Endometrium (tissue), 2 donors: ENCODE measurements around the gene PCDHGB6.
"Not testable (repeated sequence)": the region's sequence is repeated elsewhere in the genome, so short reads cannot be mapped to it uniquely, and the experiment has no call there.

Experiments
- FAIRE-seq: peaks from 2 replicates; lab custom pipeline; 2012; peaks lifted over from hg19 to GRCh38; lab: Jason Lieb, UNC
- donor health status: control.
- donor health status: control.

PCDHGB6 gene

DNA sequence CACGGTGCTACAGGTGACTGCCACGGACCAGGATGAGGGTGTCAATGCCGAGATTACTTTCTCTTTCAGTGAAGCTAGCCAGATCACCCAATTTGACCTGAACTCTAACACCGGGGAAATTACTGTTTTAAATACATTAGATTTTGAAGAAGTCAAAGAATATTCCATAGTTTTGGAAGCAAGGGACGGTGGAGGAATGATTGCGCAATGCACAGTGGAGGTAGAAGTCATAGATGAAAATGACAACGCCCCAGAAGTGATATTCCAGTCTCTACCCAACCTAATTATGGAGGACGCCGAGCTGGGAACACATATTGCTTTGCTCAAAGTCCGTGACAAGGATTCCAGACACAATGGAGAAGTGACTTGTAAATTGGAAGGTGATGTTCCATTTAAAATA lies 19.2 kb upstream of the PCDHGB6 start:
- no peak for FAIRE-seq

DNA sequence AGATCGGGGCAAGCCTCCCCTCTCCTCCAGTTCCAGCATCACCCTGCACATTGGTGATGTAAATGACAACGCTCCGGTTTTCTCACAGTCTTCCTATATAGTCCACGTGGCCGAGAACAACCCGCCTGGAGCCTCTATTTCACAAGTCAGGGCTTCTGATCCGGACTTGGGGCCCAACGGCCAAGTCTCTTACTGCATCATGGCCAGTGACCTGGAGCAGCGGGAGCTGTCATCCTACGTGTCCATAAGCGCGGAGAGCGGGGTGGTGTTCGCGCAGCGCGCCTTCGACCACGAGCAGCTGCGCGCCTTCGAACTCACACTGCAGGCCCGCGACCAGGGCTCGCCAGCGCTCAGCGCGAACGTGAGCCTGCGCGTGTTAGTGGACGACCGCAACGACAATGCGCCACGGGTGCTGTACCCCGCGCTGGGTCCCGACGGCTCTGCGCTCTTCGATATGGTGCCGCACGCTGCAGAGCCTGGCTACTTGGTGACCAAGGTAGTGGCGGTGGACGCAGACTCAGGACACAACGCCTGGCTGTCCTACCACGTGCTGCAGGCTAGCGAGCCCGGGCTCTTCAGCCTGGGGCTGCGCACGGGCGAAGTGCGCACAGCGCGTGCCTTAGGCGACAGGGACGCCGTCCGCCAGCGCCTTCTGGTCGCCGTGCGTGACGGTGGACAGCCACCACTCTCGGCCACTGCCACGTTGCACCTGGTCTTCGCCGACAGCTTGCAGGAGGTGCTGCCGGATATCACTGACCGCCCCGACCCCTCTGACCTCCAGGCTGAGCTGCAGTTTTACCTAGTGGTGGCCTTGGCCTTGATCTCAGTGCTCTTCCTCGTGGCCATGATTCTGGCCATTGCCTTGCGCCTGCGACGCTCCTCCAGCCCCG lies 18.4 kb upstream of the PCDHGB6 start:
- no peak for FAIRE-seq

DNA sequence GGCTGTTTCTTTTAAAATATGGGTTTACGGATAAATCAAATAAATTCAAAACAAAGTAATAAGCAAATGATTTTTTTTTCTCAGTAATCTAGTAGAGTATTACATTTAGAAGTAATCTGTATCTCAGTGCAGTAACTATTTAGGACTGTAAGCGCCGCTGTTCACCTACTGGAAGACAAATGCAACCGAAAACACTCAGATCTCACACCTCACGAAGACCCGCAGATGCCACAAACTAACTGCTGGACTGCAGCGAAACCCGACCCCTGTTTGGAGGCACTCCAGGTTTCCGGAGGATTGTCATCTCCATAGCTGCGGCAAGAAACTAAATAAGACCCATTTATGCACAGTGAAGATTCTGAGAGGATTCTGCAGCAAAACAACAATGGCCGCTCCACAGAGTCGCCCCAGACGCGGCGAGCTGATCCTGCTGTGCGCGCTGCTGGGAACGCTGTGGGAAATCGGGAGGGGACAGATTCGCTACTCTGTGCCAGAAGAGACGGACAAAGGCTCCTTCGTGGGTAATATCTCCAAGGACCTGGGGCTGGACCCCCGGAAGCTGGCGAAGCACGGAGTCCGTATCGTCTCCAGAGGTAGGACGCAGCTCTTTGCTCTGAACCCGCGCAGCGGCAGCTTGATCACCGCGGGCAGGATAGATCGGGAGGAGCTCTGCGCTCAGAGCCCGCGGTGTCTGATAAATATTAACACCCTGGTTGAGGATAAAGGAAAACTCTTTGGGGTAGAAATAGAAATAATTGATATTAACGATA lies 15.2 kb upstream of the PCDHGB6 start, which contains the start of gene PCDHGA8:
Gene PCDHGA8 (plus strand): TSS at position 205 of the 770 bp plus-strand sequence. CDS start 181 bp downstream, at position 386.
- no peak for FAIRE-seq

DNA sequence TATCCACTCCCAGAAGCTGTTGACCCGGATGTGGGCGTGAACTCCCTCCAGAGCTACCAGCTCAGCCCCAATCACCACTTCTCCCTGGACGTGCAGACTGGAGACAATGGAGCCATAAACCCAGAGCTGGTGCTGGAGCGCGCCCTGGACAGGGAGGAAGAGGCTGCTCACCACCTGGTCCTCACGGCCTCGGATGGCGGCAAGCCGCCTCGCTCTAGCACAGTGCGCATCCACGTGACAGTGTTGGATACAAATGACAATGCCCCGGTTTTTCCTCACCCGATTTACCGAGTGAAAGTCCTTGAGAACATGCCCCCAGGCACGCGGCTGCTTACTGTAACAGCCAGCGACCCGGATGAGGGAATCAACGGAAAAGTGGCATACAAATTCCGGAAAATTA lies 14.6 kb upstream of the PCDHGB6 start:
- no peak for FAIRE-seq

DNA sequence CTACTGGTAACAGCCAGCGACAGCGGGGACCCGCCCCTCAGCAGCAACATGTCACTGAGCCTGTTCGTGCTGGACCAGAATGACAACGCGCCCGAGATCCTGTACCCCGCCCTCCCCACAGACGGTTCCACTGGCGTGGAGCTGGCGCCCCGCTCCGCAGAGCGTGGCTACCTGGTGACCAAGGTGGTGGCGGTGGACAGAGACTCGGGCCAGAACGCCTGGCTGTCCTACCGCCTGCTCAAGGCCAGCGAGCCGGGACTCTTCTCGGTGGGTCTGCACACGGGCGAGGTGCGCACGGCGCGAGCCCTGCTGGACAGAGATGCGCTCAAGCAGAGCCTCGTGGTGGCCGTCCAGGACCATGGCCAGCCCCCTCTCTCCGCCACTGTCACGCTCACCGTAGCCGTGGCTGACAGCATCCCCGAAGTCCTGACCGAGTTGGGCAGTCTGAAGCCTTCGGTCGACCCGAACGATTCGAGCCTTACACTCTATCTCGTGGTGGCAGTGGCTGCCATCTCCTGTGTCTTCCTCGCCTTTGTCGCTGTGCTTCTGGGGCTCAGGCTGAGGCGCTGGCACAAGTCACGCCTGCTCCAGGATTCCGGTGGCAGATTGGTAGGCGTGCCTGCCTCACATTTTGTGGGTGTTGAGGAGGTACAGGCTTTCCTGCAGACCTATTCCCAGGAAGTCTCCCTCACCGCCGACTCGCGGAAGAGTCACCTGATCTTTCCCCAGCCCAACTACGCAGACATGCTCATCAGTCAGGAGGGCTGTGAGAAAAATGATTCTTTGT lies 13.2 kb upstream of the PCDHGB6 start:
- not testable (repeated sequence) for FAIRE-seq

DNA sequence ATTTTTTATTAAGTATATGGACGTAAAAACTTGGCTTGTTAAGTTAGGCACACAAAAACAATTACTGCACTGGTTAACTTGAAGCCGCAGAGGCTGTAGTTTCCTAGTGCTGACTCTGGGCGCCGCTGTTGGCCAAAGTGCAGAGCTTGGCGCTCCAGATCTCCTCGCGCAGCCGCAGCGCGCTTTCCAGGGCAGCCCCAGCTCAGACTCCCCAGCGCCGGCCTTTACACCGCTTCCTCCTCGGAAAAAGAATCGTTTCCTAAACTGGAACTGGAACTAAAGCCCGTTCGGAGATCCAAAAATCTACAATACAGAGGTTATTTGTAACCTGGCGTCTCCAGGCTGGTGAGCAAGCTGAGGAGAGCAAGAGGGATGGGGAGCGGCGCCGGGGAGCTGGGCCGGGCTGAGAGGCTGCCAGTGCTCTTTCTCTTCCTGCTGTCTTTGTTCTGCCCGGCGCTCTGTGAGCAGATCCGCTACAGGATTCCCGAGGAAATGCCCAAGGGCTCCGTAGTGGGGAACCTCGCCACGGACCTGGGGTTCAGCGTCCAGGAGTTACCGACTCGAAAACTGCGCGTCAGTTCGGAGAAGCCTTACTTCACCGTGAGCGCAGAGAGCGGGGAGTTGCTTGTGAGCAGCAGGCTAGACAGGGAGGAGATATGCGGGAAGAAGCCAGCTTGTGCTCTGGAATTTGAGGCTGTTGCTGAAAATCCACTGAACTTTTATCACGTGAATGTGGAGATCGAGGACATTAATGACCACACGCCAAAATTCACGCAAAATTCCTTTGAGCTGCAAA lies 9.9 kb upstream of the PCDHGB6 start, which contains the start of gene PCDHGB5:
Gene PCDHGB5 (plus strand): TSS at position 192 of the 796 bp plus-strand sequence. CDS start 181 bp downstream, at position 373.
- FAIRE-seq = not testable (repeated sequence)

DNA sequence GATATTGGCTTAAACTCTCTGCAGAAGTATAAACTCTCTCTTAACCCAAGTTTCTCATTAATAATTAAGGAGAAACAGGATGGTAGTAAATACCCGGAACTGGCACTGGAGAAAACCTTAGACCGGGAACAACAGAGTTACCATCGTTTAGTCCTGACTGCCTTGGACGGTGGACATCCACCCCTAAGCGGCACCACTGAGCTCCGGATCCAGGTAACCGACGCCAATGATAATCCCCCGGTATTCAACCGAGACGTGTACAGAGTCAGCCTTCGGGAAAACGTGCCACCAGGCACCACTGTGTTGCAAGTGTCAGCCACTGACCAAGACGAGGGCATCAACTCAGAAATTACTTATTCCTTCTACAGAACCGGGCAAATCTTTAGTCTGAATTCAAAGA lies 9.2 kb upstream of the PCDHGB6 start:
- FAIRE-seq = no peak

DNA sequence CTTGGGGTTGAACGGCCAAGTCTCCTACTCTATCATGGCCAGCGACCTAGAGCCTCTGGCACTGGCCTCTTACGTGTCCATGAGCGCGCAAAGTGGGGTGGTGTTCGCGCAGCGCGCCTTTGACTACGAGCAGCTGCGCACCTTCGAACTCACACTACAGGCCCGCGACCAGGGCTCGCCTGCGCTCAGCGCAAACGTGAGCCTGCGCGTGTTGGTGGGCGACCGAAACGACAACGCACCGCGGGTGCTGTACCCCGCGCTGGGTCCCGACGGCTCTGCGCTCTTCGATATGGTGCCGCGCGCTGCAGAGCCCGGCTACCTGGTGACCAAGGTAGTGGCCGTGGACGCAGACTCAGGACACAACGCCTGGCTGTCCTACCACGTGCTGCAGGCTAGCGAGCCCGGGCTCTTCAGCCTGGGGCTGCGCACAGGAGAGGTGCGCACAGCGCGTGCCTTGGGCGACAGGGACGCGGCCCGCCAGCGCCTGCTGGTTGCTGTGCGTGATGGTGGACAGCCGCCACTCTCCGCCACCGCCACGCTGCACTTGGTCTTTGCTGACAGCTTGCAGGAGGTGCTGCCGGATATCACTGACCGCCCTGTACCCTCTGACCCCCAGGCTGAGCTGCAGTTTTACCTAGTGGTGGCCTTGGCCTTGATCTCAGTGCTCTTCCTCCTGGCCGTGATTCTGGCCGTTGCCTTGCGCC lies 8.1 kb upstream of the PCDHGB6 start:
- no peak for FAIRE-seq

DNA sequence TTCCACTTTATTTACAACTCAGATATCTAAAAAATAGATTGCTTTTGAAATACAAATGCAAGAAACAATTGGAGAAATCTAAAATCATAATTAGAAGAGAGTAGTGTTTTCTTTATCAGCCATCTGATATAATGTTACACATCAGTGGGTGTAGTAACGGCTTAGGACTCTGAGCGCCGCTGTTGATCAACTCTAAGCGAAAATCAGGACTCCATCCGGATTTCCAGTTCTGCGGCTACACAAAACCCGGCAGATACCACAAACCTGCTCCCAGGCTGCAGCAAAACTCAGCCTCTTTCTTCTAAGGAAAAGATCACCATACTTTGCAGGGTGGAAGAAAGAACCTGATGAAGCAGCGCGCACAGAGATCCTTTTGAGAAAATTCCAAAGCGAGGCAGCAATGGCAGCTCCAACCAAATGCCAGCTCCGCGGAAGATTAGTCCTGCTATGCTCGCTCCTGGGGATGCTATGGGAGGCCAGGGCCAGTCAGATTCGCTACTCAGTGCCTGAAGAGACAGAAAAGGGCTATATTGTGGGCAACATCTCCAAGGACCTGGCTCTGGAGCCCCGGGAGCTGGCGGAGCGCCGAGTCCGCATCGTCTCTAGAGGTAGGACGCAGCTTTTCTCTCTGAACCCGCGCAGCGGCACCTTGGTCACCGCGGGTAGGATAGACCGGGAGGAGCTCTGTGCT lies 5.1 kb upstream of the PCDHGB6 start, which contains the start of gene PCDHGA9:
Gene PCDHGA9 (plus strand): TSS at position 226 of the 691 bp plus-strand sequence. CDS start 175 bp downstream, at position 401.
- no peak for FAIRE-seq

DNA sequence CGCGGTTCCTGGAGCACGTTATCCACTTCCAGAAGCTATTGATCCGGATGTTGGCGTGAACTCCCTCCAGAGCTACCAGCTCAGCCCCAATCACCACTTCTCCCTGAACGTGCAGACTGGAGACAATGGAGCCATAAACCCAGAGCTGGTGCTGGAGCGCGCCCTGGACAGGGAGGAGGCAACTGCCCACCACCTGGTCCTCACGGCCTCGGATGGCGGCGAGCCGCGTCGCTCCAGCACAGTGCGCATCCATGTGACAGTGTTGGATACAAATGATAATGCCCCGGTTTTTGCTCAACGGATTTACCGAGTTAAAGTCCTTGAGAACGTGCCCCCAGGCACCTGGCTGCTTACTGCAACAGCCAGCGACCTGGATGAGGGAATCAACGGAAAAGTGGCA lies 4.4 kb upstream of the PCDHGB6 start:
- no peak for FAIRE-seq

DNA sequence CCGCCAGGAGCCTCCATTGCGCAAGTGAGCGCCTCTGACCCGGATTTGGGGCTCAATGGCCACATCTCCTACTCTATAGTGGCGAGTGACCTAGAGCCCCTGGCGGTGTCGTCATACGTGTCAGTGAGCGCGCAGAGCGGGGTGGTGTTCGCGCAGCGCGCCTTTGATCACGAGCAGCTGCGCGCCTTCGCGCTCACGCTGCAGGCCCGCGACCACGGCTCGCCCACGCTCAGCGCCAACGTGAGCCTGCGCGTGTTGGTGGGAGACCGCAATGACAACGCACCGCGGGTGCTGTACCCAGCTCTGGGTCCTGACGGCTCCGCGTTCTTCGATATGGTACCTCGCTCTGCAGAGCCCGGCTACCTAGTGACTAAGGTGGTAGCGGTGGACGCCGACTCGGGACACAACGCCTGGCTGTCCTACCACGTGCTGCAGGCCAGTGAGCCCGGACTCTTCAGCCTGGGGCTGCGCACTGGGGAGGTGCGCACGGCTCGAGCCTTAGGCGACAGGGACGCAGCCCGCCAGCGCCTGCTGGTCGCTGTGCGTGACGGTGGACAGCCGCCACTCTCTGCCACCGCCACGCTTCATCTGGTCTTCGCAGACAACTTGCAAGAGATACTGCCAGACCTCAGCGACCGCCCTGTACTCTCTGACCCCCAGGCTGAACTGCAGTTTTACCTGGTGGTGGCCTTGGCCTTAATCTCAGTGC lies 1.9 kb downstream of the PCDHGB6 start:
- FAIRE-seq = no peak

DNA sequence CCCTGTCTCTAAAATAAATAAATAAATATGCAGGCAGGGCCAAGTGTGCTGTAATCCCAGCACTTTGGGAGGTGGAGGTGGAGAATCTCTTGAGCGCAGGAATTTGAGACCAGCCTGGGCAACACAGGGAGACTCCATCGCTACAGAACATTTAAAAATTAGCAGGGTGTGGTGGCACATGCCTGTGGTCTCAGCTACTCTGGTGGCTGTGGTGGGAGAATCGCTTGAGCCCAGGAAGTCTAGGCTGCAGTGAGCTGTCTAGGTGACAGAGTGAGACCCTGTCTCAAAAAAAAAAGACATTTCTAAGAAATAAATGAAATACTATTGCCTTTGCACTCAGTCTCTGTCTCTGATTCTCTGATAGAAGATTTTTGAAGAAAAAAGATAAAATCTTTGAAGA lies 3.8 kb downstream of the PCDHGB6 start:
- FAIRE-seq = no peak

DNA sequence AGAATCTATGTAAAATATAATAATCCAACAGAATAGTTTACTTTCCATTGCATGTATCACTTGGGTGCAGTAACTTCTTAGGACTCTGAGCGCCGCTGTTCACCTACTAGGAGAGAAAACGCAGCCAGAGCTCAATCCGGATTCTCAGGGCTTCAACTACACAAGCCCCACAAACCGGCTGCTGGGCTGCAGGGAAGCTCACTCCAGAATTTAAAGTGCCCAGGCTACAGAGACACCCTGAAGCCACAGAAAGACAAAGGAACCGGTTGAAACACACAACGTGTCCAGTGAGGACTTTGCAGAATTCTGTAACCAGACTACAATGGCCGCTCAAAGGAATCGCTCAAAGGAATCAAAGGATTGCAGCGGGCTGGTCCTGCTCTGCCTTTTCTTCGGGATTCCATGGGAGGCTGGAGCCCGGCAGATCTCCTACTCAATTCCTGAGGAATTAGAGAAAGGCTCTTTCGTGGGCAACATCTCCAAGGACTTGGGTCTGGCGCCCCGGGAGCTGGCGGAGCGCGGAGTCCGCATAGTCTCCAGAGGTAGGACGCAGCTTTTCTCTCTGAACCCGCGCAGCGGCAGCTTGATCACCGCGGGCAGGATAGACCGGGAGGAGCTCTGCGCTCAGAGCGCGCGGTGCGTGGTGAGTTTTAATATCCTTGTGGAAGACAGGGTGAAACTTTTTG lies 5.2 kb downstream of the PCDHGB6 start, which contains the start of gene PCDHGA10:
Gene PCDHGA10 (plus strand): TSS at position 134 of the 686 bp plus-strand sequence. CDS start 189 bp downstream, at position 323.
- FAIRE-seq = no peak

DNA sequence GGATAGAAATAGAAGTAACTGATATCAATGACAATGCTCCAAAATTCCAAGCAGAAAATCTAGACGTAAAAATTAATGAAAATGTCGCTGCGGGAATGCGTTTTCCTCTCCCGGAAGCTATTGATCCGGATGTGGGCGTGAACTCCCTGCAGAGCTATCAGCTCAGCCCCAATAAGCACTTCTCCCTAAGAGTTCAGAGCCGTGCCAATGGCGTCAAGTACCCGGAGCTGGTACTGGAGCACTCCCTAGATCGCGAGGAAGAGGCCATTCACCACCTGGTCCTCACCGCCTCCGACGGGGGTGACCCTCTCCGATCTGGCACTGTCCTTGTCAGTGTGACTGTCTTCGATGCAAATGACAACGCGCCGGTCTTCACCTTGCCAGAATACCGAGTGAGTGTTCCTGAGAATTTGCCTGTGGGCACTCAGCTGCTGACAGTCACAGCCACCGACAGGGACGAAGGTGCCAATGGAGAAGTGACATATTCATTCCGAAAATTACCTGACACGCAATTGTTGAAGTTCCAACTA lies 5.8 kb downstream of the PCDHGB6 start:
- FAIRE-seq = no peak

DNA sequence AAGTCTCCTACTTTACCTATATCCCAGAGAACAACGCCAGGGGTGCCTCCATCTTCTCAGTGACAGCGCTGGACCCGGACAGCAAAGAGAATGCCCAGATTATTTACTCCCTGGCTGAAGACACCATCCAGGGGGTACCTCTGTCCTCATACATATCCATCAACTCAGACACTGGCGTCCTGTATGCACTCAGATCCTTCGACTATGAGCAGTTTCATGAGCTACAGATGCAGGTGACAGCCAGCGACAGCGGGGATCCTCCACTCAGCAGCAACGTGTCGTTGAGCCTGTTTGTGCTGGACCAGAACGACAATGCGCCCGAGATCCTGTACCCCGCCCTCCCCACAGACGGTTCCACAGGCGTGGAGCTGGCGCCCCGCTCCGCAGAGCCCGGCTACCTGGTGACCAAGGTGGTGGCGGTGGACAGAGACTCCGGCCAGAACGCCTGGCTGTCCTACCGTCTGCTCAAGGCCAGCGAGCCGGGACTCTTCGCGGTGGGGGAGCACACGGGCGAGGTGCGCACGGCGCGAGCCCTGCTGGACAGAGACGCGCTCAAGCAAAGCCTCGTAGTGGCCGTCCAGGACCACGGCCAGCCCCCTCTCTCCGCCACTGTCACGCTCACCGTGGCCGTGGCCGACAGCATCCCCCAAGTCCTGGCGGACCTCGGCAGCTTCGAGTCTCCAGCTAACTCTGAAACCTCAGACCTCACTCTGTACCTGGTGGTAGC lies 6.9 kb downstream of the PCDHGB6 start:
- not testable (repeated sequence) for FAIRE-seq

DNA sequence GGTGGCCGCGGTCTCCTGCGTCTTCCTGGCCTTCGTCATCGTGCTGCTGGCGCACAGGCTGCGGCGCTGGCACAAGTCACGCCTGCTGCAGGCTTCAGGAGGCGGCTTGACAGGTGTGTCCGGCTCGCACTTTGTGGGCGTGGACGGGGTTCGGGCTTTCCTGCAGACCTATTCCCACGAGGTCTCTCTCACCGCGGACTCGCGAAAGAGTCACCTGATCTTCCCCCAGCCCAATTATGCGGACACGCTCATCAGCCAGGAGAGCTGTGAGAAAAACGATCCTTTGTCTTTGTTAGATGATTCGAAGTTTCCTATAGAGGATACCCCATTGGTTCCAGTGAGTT lies 7.4 kb downstream of the PCDHGB6 start:
- not testable (repeated sequence) for FAIRE-seq

DNA sequence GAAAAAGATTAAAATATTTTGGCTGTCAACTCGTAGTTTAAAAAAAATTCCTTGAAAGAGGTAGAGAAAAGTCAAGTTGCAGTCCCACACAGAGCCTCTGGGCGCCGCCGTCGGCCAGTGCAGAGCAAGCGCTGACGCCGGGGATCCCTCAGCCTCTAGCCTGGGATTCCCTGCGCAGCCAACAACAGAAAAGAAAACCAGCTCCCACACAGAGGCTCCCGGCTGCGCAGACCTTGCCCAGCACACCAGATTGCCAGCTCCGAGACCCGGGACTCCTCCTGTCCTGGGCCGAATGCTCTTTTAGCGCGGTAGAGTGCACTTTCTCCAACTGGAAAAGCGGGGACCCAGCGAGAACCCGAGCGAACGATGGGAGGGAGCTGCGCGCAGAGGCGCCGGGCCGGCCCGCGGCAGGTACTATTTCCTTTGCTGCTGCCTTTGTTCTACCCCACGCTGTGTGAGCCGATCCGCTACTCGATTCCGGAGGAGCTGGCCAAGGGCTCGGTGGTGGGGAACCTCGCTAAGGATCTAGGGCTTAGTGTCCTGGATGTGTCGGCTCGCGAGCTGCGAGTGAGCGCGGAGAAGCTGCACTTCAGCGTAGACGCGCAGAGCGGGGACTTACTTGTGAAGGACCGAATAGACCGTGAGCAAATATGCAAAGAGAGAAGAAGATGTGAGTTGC lies 9.8 kb downstream of the PCDHGB6 start, which contains the start of gene PCDHGB7:
Gene PCDHGB7 (plus strand): TSS at position 184 of the 679 bp plus-strand sequence. CDS start 183 bp downstream, at position 367.
- FAIRE-seq = not testable (repeated sequence)
